Hematopoietic multipotent progenitor cell treated with erythropoietin and hydrocortisone succinate and interleukin-3 and kit ligand, for 17 days (in vitro differentiated cells): ENCODE data around the gene RHEB.

ENCODE experiments used
- DNase-seq: peaks from one replicate; pipeline ENCODE4 v3.0.0-alpha.2; 2015; ENCODE audit warnings: low spot score

Gene RHEB

DNA sequence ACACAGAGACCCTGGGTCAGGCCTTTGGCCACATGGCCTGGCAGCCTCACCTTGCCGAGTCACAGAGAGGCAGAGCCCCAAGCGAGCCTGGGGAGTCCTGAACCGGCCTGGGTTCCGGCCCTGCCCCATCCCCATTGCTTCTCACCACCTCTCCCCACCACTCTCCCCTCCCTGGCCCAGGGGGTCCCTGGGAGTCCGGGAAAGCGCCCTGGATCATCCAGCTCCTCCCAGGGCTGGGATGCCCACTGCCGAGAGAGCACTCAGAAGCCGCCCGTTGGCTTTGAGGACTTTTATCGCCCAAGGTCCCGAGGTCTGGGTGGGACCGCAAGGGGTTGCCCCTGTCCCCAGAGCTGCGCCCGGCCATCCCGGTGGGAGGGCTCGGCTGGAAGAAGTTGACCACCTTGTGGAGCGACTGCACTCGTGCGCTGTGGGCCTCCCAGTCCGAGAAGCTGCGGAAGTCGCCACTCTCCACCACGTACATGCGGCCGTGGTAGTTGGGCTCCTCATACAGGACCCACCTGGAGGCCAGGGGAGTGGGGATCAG lies 87.9 kb downstream of the RHEB start:
- no peak for DNase-seq

DNA sequence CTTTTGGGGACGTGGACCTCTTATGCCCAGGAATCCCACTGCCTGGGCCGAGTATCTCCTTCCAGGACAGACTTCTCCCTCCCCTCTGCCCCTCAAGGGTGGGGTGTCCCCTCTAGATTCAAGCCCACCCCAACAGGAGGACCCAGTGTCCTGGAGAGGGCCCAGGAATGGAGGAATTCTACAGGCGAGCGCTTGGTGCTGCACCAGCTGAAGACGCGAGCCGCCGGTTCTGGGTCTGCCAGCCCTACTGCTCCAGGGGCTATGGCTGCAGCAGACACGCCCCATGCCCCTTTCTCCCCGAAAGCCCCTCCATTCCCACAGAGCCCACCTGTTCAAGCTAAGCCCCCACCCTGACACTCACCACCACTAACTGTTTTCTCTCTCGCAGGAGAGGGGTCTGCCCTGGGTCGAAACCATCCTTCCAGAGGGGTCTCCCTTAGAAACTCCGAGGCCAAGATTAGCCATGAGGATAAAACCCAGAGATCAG lies 88.4 kb downstream of the RHEB start:
- no peak for DNase-seq

DNA sequence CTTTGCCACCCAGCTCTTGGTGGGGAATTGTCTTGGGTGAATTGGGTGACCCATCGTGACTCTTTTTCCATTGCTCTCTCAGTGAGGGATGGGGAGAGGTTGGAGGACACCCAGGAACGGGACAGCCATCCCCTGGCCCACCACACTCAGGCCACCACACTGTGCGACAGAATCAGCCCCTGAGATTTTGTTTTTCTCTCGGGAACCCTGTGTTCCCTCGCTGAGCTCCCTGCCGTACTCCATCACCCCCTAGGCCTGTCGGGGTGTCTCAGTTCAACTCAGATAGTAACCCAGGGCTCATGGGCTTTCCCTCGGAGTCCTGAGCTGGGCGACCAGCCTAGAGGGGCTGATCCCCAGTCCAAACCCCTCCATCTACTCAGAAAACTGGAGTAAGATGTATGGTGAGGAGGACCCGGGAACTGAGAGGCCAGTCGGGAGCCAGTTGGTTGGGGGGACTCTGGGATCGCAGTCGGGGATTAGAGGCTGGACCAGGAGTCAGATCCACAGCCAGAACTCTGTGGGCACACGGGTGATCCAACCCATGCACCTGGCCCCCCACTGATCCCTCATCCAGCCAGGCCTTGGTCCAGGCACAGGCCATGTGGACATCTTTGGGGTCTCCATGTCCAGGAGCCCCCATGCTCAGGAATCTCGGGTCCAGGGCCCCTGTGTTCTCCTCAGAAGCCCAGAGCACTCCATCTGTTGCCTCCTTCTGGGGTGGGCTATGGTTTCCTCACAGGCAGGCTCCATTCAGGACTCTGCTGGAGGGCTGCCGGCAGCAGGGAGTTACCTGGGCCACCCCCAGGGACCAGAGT lies 89.1 kb downstream of the RHEB start:
- no peak for DNase-seq

DNA sequence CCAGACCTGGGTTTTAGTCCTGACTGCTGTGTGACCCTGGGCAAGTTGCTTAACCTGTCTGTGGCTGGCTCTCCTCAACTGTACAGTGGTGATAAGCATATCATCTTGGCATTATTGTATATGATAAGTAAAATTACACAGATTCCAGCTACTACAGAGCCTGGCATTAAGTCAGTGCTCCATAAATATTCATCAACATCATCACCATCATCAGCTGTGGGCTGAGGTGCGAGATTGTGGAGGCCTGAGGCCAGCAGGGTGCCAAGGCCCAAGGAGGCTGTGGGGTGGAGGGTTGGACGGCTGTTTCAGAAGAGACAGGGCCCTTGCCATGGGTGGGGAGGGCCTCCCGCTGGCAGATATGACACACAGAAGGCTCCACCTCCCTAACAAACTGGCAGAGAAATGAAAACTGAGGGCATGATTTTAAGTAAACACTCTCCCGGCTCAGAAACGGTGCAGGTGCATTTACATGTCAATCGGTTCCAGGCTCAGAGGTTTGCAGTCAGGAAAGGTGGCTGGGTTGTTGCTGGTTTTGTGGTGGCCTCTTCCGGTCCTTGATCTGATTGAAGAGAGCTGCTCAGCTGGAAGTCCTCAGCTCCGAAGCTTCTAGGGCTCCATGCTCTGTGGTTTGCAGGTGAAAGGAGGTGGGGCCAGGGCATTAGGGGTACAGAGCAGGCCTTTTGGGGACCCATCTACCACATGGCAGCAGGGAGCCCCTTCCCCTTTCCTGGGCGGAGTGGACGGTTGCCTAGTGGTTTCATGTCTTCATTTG lies 89.9 kb downstream of the RHEB start:
- DNase-seq: no peak

DNA sequence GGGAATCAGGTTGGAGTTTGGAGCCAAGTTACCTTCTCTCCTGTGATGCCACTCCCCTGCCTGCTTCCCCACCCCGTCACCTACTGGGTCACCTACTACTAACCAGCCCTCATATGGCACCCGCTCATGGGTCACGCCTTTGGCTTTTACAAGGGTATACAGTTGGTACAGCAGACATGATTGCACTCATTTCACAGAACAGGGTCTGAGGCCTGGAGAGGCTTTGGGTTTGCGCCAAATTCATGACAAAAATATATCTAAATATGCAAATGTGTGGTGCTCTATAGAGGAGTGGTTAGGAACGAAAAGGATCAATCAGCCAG lies 90.5 kb downstream of the RHEB start:
- no peak for DNase-seq

DNA sequence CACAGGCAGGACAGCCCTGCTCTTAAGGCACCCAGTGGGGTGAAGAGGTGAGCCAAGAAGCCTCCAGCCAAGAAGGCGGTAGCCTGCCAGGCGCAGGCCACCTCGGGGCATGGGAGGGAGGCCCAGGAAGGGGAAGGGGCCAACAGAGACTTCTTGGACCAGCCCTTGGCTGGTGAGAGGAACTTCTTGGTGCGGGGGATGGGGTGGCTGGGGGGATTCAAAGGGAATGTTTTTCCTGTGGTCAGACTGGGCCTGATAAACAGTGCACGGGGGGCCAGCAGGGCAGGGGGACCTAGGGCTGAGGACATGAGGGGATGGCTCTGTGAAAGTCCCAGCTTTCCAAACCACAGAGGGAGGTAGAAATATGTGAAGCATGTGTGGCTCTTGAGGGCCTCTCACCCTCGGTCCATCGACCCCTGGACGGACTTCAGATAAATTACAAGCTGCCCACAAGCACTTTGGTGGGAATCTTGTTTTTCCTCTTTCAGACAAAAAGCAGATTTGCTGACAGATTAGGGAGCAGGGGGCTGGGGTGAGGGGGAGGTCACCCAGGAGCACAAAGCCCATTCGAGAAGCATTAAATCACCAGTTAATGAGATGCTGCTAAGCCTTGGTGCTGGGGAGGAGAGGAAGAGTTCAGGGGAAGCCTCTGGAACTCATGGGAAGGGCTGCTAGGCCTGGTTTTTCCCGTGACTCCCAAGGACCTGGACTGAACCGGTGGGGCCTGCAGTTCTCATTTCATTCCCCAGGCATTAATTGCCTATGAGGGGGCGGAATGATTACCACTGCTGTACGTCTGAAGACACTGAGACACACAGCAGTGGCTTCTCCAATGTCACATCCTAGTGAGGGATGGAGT lies 91.1 kb downstream of the RHEB start:
- no peak for DNase-seq

DNA sequence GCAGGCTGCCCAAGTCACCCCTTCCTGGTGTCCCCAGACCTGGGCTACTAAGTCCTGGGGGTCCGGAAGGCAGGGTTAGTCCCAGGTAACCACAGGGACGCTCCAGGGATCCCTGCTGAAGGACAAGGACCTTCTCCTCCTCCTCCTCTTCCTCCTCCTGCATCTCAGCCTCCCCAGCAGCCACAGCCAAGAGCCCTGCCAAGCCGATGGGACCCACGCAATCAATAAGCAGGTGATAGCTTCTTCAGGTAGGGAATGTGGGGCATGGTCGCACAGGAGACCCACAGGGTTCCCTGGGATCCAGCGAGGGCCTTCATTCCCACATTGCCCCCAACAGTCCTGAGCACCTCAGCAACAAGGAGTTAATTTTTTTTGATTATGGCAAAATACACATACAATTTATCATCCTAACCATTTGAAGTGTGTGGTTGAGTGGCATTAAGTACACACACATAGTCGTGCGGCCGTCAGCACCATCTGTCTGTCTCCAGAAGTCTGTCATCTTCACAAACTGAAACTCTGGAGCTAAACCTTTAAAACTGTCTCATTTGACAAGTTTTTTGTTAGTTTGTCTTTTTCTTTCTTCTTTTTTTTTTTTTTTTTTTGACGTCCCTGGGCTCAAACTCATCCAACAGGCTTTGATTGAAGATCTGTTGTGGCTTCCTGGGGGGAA lies 91.9 kb downstream of the RHEB start:
- no peak for DNase-seq

DNA sequence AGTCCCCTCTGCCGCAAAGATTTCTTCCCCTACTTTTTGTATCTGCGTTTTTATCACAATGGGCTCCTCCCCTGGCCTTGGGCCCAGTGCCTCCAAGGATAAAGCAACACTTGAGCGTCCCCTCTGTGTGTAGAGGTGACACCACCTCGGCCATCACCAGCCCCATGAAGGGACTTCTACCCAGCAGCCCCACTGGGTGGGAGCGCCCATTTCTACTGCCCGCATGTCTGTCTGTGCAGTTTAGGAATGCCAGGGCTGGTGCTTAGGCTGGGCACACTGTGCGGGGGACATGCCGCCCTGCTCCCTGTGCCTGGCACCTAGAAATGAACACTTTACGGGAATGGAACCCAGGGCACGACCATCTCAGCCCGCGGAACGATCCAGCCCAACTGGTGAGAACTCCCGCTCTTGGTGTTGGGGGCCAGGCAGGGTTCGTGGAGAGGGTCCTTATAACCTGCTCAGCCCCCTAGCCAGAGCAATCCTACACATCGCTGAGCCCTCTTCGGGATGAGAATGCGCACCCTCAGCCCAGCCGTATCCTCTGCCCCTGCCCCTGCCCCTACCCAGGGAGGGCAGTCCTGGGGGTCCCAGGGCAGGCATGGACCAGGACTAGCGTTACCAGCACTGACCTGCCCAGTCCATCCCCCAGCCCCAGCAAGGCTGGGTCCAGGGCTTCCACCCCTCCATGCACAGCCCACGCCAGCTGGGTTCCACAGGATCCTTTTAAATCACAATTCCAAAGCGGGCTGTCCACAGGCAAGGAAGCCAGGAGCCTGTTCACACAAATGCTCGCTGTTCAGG lies 92.6 kb downstream of the RHEB start:
- no peak for DNase-seq

DNA sequence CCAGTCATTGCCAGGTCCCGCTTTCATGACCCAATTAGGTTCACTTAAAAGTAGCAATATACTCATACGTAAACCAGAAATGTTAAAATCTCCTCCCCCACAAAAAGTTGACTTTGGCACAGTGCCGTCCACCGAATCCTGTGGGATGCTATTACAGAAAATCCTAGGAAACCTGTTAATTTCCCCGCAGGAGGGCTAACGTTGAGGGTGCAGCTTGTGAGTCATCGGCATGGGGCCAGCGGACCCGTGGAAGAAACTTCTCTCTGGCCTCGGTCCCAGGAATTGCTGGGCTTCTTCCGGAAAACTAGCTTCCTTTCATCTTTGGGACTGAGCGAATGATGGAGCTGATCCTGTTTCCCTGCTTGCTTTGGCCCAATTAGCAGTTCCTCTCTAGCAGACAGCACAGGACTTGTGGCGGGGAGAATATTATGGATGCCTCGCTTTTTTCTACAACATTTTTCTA lies 93.2 kb downstream of the RHEB start:
- DNase-seq: no peak

DNA sequence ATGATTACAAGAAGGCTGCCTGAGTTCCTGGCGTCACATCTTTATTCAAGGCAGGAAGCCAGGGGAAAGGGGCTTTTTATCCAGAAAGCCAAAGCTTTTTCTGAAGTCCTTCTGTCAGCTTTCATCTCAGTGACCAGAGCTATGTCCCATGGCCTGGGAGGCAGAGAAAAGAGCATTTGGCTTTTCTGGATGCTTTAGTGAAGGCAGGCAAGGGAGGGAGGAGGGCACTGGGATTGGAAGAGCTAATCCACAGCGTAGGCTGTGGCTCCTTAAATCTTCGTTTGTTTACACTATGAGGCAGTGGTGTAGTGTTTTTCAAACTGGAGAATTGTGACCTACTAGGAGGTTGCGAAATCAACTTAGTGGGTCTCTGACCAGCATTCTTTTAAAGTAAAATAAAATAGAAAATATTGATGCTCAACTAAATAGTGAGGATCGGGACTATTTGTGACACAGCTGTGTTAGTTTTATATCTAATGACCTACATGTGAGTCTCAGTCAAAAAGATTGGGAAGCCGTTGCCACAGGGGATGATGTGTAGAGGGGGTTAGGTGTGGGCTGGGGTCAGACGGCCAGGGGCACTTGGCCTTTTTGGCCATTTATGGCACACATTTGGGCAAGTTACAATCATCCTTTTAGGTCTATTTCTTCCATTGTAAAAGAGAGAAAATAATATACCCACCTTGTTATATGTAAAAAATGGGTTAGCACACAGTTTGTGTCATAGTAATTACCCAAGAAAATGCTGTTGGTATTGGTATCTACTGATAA lies 93.8 kb downstream of the RHEB start:
- no peak for DNase-seq

DNA sequence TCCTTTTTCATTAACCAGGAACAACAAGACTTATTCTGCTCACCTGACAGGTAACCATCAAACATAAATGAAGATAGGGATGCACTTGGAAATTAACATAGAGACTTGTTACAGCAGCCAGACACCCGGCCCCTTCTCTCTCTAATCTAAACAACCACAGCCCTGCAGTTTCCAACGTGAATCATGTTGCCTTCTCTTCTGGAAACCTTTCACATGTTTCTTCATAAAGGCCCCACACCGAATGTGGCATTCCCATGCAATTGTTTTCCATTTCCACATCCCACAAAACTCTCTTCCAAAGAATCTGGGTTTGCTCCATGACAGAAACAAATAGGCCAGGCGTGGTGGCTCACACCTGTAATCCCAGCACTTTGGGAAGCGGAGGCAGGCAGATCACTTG lies 94.9 kb downstream of the RHEB start:
- no peak for DNase-seq

DNA sequence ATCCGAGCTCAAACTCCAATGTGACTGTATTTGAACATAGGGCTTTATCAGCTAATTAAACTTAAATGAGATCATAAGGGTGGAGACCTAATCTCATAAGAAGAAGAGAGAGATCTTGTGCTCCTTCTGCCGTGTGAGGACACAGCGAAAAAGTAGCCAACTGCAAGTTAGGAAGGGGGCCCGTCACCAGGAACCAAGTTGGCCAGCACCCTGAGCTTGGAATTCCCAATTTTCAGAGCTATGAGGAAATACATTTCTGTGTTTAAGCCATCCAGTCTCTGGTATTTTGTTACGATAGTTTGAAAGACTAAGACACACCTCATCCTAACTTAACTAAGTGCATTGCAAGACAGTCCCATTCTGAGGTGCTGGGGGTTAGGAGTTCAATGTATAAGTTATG lies 95.8 kb downstream of the RHEB start:
- no peak for DNase-seq

DNA sequence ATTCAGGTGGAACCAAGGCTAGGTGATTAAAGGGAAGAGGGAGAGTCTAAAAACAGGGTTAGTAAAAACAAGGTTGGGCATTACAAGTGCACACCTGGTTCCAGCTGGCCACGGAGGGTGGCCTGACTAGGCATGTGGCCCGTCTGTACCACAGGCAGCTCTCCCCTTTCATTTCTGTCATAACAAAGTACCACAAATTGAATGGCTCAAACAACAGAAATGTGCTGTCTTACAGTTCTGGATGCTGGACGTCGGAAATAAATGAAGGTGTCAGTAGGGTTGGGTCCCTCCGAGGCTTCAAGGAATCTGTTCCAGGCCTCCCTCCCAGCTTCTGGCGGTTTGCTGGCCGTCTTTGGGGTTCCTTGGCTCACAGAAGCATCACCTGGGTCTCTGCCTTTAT lies 96.5 kb downstream of the RHEB start:
- DNase-seq: no peak

DNA sequence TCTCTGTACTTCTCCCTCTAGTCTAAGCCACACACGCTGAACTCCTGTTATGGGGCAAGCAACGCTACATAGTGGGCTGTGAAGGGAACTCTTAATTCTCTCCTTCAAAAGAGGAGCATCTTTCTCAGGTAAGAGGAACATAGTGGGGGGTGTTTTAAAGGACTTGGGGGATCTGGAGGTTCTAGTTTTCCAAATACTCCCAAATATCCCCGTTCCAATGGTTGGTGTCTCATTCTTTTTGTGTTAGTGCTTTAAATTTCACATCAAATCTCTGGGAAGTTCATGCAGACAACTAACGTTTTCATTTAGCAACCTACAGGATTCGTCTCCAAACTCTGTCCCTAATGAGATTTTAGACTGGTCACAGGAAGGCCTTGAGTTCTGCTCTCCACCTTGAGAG lies 97.5 kb downstream of the RHEB start:
- DNase-seq: no peak

DNA sequence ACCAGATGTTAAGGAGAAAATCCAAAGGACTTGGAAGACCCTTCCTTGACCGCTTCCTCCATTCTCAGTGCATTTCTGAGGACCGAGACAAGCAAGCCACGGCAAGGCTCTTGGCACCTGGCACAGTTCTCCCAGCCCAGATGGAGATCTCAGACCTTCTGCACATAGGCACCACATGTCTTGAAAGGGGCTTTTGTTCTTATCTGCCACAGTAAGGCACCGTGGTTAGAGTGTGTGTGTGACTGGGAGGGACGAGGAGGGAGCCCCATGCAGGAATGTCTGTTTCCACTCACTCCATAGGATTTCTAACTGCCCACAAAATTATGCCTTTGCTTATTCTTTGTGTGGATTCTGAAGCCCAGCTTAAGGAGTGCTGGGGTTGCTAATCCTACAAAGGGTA lies 99.6 kb downstream of the RHEB start:
- DNase-seq: no peak

DNA sequence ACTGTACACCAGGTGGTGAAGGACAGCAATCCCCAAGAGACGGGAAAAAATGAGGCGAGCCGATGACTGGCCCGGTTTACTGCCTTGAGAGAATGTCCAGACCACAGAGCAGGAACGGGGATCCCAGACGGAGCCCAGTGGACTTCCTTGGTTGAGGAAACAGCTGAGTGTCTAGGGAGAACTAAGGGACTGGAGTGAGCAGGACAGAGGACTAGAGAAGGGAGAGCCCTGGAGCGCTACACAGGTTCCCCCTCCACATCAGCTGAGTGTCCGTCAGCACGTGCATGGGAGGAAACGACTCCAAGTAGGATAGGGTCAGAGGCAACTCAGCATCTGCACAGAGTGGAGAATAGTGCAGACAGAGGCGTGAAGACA lies 102.8 kb downstream of the RHEB start:
- no peak for DNase-seq

DNA sequence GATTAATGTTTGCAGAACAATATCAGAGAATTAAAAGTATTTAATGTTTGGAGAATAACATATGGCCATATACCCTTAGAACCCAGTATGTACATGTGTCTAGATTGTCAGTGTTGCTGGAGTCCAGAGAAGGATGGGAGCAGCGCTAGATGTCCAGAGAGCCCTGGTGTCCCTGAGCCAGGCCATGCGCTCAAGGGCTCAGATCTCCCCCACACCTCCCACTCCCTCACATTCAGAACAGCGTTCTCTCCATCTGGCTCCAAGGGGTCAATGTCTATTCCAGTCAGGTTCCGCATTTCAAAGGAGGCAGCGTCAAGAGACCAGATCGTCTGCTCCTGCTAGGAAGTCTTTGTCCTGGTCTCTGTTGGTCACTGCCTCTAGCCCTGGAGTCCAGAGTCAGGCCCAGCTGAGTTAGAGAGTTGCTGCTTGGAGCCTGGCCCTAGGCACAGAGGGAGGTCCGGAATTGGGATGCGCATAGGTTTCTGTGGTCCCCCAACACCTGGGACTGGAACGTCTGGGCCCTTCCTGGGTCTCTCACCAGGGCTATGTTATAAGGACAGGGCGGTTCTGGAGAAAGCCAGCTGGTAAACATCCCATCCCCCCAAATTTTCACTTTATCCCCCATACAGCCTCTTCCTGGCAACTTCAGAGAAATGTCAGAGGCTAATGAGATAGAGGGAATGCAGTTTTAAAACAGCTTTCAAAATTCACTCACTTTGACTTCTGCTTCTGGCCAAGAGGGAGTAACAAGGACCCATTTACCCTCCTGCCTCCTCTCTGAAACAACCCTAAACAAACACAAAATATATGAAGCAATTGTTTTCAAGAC lies 103.4 kb downstream of the RHEB start:
- no peak for DNase-seq
